ENCODE results near the gene TMEM62. TPM values are rescaled to one million over a fixed set of nuclear protein-coding genes. Genes with fewer than 3 reads are reported as not detected.
A peak's percentile ranks its signal among the peaks of the same experiment; 100 is the strongest.

The TMEM62 gene
- 10 to 100 TPM; 15.5 to 24.2 (median 20.5) TPM for polyA plus RNA-seq (ENCODE audit: insufficient read depth in 1 of 5, insufficient read length in 5 of 5, low replicate concordance in 1 of 5)
- long read RNA-seq, donor 1, partial matches to known transcripts: 0 of 3 reads
- long read RNA-seq, donor 1, other reads (novel, unspliced or antisense): 0 of 3 reads
- long read RNA-seq, donor 2: 0 reads
- long read RNA-seq, donor 3, partial matches to known transcripts: 0 of 1 reads
- long read RNA-seq, donor 3, other reads (novel, unspliced or antisense): 0 of 1 reads
- long read RNA-seq, donor 4, partial matches to known transcripts: 0 of 2 reads
- long read RNA-seq, donor 4, other reads (novel, unspliced or antisense): 0 of 2 reads
- long read RNA-seq, donor 5, partial matches to known transcripts: 0 of 5 reads
- long read RNA-seq, donor 5, other reads (novel, unspliced or antisense): 0 of 5 reads
- long read RNA-seq, donor 6, partial matches to known transcripts: 0 of 2 reads
- long read RNA-seq, donor 6, other reads (novel, unspliced or antisense): 0 of 2 reads
- long read RNA-seq, donor 7, partial matches to known transcripts: 6 of 8 reads
- long read RNA-seq, donor 7, other reads (novel, unspliced or antisense): 0 of 8 reads
- long read RNA-seq, donor 8, partial matches to known transcripts: 0 of 1 reads
- long read RNA-seq, donor 8, other reads (novel, unspliced or antisense): 0 of 1 reads

DNA sequence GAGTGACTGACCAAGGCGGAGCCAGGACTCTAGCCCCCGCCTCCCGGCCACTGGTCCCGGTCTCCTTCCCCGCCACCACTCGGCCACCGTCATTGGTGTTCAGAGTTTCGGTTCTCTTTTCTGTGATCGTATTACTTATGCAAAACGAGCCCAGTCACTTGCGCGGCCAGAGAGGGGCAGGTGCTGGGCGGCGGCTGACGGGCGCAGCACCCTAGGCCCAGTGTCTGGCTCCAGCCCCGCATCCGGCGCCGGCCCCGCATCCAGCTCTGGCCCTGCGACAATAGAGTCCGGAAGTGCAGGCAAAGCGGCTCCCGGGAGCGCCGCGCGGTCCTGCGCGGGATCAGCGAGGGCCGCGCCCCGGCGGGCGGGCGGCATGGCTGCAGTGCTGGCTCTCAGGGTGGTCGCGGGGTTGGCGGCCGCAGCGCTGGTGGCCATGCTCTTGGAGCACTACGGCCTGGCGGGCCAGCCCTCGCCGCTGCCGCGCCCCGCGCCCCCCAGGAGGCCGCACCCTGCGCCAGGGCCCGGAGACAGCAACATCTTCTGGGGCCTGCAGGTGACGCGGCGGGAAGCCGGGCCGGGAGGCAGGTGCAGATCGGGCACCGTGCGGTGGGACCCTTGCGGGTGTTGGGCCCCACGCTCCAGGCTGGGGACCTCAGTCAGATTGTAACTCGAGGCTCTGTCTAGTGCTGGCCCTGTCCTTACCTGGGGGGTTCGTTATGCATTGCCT, at the start of gene TMEM62:
TMEM62 (plus strand) TSS at position 157 of the 727 bp plus-strand sequence; CDS start at position 374, 217 bp downstream.
- DNase-seq: peak; percentile 50 to 69

DNA sequence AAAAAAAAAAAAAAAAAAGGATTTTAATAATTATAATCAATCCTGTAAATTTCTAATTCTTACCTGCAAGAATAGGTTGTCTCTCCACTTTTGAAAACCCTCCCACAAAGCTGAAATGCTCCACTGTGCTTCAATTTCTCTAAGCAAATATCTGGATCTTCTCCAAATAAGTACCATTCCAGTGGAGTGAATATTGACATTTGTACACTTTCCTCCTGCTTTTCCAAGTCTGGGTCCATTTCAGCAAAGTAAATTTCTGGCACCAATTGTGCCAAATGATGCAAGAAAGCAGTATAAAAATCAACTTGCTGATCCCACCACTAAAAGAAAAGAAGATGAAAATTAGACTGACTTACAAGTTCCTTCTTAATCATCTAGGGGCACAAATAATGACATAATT, 47.5 kb upstream of the TMEM62 start:
- no peak for DNase-seq

DNA sequence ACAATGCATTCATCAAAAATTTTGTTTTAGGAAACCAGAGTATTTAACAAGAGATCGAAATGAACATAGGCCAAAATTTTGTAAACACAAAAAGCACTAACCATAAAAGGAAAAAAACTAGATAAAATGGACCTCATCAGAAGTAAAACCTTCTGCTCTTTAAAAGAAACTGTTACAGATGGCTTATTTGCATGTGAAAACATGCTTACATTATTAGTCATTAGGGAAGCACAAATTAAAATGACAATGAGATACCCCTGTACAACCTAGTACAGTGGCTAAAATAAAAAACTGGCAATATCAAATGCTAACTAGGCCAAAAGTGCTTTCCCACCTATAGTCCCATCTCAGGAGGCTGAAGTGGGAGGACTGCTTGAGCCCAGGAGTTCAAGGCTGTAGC, 46.8 kb upstream of the TMEM62 start:
- DNase-seq: no peak

DNA sequence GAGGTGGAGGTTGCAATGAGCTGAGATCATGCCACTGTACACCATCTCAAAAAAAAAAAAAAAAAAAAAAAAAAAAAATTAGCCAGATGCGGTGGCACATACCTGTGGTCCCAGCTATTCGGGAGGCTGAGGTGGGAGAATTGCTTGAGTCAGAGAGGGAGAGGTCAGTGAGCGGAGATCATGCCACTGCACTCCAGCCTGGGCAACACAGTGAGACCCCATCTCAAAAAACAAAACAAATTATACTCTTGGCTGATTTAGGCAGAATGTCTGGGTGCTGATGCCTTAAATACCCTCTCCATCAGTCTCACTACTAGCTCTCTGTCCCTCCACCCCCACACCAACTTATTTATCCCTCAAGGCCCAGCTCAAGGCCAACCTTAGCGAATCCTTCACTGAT, 41.5 kb upstream of the TMEM62 start:
- no peak for DNase-seq

DNA sequence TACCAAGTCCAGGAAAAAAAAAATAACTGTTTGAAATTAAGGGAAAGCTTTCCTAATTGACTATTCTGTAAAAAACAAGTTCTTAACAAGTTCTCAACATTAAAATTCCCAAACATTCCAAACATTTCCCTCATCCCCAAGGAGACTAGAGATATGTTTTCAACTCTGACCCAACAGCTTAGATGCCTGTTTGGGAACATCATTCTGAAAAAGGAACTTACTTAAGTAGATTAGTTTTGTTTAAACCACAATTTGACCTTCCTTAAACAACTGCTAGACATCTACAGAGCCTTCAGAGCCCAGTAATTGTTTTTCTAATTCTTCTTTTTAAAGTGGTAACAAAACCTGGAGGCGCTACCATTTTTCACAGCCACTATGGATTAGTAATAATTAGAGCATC, 40.4 kb upstream of the TMEM62 start:
- DNase-seq: no peak

DNA sequence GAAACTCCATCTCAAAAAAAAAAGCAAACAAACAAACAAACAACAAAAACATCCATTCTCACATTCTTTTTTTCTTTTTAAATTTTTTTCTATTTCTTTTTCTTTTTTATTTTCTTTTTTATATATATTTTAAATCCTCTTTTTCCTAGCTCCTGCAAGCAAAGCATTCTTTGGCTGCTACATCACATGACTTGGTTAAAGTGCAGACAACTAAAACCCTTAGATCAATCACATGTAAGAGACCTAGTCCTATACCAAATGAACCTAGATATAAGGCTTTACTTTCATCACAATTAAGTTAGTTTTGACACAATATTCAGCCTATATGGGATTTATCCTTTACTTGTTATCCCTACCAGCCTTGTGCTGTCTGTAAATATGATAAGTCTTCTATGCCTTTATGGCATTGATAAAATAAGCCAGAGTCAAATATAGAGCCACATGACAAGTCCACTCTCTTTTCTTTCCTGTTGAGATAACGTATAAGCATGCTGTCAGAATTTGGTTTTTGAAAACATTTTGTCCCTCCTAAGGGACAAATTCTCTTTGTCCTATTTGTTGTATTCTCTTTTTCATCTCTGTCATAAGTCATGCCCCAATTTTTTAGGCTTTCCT, 38.9 kb upstream of the TMEM62 start:
- DNase-seq: no peak

DNA sequence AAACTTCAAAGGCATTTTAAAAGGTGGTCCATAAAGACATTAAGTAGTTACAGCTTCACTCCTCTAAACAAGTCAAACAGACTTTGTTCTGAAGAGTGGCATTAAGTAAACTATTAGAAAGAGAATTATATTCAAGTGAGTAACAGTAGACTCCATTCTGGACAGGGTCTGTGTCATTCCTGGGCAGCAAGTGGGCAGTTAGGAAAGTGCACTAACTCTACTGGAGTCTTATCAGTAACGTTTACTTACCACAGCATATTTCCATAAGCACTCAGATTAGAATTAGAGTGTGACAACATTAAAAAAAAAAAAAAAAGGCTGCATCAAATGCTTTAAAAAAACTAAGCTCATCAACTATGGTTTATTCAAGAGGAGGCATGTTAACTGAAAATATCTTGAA, 38.1 kb upstream of the TMEM62 start:
- DNase-seq: no peak

DNA sequence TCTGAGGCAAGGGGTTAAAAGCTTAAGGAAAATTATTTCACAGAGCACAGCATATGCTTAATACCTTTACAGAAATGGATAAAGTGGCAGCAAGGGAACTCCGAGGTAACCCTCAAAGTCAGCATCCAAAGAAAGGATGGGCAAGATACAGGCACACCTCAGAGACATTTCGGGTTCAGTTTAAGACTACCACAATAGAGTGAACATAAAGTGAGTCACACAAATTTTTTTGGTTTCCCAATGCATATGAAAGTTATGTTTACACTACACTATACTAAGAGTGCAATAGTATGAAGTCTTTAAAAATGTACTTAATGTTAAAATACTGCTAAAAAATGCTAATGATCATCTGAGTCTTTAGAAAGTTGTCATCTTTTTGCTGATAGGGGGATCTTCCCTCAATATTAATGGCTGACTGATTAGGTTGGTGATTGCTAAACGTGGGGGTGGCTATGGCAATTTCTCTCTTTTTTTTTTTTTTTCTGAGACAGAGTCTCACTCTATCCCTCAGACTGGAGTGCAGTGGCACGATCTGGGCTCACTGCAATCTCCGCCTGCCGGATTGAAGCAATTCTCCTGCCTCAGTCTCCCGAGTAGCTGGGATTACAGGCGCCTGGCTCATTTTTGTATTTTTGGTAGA, 37.6 kb upstream of the TMEM62 start:
- no peak for DNase-seq

DNA sequence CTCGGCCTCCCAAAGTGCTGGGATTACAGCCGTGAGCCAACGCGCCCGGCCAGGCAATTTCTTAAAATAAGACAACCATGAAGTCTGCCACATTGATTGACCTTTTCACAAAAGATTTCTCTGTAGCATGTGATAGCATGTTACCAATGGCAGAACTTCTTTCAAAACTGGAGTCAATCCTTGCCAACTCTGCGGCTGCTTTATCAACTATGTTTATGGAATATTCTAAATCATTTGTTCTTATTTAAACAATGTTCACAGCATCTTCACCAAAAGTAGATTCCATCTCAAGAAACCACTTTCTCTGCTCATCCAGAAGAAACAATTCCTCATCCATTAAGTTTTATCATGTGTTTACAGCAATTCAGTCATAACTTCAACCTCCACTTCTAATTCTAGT, 37.0 kb upstream of the TMEM62 start:
- no peak for DNase-seq

DNA sequence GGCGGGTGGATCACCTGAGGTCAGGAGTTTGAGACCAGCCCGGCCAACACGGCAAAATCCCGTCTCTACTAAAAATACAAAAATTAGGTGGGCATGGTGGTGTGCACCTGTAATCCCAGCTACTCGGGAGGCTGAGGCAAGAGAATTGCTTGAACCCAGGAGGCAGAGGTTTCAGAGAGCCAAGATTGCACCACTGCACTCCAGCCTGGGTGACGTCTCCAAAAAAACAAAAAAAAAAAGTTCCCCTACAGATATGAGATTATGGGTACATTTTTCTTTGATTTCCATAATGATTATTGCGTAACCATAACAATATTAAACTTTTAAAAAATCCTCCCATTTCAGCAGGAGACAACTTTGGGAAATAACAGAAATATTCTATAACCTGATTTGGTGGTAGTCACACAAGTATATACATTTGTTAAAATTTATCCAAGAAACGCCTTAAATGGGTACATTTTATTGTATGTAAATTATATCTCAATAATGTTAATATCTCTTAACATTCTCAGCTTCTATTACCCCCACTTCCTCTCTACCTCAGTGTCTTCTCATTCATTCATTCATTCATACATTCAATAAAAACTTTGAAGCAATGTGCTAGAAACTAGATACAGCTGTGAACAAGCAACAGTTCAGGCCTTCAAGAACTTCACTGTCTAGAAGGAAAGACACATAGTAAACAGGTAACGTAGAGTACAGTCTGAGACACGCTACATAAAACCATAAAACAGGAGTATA, 34.1 kb upstream of the TMEM62 start:
- no peak for DNase-seq

DNA sequence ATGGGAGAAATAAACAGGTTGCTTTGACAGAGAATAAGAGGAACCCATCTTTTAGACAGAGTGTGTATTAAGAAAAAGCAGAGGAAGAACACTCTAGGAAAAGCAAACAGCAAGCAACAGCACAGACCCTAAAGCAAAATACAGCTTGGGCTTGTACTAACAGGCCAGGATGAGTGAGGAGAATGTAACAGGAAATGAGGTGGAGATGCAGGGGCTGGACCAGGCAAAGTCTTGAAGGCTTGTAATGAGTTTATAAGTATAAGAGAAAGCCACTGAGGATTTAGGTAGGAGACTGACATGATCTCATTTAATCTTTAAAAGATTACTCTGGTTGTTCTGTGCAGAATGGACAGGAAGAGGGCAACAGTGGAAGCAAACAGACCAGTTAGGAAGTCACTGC, 32.4 kb upstream of the TMEM62 start:
- no peak for DNase-seq

DNA sequence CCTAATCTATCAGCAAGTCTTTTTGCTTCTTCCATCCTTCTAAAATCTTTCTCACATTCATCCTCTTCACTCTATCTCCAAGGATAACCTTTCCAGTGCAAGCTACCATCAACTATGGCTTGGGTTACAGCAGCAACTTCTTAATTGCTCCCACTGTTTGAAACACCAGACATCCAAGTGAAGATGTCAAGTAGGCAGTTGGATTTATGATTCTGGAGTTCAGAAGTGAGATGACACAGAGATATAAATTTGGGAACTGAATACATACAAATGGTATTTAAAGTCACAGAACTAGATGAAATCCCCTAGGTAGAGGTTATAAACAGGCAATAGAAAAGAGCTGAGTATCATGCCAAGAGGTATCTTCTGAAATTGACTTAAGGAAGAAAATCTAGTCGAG, 31.2 kb upstream of the TMEM62 start:
- no peak for DNase-seq

DNA sequence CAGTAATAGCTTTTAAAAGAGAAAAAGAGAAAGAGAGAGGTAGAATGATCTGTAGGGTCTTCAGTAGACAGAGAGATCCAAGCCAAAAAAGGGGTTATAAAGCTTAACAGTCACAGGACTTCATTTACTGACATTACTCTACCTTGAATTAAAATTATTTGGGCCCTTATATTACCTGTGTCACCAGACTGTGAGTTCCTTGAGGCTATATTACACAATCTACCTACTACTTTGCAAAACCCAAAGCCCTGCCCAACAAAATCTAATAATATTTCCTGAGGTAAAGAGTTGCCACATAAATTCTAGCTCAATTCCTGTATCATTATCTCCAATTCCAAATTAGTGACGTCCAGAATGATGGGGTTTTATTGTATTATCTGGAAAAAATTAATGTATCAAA, 29.5 kb upstream of the TMEM62 start:
- no peak for DNase-seq

DNA sequence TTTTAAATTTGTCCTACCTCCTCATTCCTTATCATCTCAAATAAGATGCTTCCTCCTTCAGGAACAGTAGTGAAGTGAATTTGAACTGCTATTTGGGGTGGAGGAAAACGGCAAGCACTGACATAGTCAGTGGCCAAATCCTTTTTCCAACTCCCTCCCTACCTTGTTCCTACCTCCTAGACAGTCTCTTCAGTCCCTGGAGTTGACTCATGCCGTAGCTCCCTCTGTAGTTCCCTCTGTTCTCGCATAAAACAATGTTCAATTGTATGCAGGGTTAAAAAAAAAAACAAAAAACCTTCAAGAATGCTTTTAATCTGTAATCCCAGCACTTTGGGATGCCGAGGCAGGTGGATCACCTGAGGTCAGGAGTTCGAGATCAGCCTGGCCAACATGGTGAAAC, 29.0 kb upstream of the TMEM62 start:
- no peak for DNase-seq

DNA sequence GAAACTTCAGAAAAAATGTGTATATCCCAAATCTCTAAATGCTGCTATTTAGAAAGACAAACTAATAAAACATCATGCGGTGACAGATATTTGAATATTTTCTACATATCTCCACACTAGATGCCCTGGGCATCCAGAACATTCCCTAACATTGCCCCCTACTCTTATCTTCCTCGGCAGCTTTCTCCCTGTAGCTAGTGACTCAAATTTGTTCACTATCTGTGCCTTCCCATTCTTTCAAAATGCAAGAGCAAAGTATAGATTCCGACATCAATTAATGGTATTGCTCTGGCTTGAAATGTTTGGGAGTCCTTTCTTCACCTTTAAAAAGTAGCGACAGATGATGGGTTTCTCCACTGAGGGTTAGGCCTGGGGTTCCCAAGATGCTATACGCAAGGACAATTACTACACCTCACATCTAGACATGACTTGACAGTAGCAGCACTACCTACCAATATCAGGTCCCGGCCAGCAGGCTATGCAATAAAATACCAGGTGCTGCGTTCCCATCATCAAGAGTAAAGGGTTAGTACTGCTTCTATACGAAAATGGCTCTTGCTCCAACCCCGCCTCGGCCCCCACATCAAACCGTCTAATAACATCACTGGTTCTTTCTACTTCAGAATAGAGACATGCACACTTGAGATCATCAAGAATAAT, 28.2 kb upstream of the TMEM62 start:
- peak in 1 of 2 donors; percentile 12 for DNase-seq

DNA sequence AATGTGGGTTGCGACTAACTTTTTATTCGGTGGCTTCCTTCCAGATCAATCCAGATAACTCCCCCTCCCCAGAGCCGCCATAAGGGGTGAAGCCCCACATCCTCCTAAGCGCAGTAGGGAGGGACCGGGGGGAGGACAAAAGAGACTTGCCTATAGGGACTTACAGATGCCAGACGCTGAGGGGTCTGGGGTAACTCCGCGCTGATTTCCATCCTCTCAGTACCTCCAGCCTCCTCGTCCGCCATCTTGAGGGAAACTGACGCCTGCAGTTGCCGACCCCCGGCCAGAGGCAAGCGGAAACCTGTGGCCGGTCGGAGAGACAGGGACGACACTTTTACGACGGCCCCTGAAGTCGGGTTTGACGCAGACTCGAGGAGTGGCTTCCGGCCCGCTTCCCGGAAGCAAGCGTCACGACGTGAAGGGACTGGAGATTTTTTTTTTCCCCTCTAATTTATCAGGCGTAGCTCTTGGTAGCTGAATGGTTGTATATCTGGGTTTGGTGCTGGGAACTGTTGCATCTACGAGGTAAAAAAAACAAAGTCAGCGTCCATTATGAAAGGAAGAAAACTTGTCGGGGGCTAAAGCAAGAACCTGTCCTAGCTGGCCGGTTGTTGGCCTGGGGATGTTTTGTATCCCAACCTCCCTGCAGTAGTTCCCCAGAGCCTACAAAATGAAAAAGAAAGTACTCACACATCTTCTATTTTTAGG, 27.5 kb upstream of the TMEM62 start, which contains the start of gene UBR1:
UBR1 (minus strand) TSS at position 261 of the 708 bp plus-strand sequence; CDS start at position 245, 16 bp downstream.
- peak; percentile 90 to 91 for DNase-seq

DNA sequence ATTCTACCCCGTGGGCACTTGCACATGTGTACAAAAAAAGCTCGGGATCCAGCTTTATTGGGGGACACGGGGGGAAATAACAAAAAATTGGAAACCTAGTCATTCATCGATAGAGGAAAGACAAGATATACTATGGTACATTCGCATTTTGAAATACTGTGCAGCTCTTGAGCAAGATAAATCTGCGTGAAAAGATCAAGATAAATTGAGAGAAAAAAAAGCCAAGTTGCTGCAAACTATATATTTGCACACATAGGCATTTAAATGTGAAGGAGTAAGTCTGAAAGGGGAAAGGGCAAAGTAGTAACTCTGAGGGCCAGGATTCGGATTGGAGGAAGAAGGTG, 26.9 kb upstream of the TMEM62 start:
- no peak for DNase-seq

DNA sequence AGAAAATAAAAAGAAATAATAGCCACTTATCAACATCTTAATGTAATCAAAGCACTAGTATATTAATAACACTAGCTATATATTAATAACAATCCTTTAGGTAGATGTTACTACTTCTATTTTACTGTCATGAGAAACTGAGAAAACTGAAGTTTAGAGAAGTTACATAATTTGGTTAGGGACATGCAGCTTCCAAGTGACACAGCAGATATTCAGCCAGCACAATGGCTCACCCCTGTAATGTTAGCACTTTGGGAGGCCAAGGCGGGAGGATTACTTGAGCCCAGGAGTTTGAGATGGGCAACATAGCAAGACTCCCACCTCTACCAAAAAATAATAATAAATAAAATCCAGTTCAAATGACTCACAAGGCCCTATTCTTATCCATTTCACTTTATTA, 25.6 kb upstream of the TMEM62 start:
- no peak for DNase-seq

DNA sequence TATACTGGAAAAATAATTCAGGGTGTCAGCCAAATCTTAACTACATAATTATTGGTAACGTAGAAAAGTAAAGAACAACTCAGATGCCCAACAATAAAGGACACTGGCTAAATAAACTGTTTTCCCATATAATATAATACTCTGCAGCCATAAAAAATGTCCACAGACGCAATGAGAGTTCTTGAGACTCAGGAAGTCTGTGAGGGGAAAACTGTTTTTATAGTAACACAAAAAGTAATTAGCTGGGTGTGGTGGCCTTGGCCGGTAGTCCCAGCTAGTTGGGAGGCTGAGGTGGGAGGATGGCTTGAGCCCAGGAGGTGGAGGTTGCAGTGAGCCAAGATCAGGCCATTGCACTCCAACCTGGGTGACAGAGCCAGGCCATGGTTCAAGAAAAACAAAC, 22.0 kb upstream of the TMEM62 start:
- DNase-seq: no peak

DNA sequence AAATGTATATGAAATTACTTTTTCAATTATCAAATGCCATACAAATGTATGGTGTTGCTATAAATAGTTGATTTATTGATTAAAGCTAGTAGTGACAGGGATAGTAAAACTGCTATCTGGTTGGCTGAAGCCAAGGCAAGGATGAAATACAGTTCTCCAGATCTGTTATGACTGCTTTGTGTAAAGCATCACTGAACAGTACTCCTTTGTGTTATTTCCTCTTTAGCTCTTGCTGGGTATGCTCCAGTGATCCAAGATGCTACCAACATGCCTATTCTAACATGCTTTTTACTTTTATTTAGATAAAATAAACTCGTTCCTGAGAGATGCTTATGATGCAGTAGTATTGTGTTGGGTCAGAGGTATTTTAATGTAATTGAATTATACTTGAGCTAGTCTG, 15.1 kb upstream of the TMEM62 start:
- DNase-seq: no peak

Measured in right lung (tissue), 10 donors.